HepG2 (cell line): ENCODE data around the gene CRADD. TPM values are rescaled to one million over a fixed set of nuclear protein-coding genes. Genes with fewer than 3 reads are reported as not detected.

ENCODE experiments used
- ATAC-seq: fragments of 200-7000 bp; cut with Tn5 transposase; 3 replicates; pipeline ENCODE4 v1.9.1; 2020; ENCODE audit warnings: mild to moderate bottlenecking, moderate library complexity
- BruUV-seq: library from RNA; stranded (reverse); fragments of 400-500 nt; replicated peaks from 2 replicates; lab custom pipeline; 2021; lab: Mats Ljungman, UMichigan
- CTCF ChIA-PET: fragments of 300-600 bp; formaldehyde crosslinking; extraction: SDS; loops from one replicate; lab custom pipeline; 2021; ENCODE audit warnings: low total read pairs, inconsistent platforms, low intra/inter-chr PET ratio; lab: Yijun Ruan, JAX
- POLR2A ChIA-PET: fragments of 350-600 bp; sonication (Branson Sonifier 250); formaldehyde crosslinking; loops from one replicate; lab custom pipeline; 2020; ENCODE audit warnings: antibody characterized with exemption, inconsistent platforms; lab: Yijun Ruan, JAX
- DNase-seq: peaks from one replicate; pipeline ENCODE4 v3.0.0-alpha.2; 2015; ENCODE audit warnings: low spot score
- FAIRE-seq: peaks from 3 replicates; lab custom pipeline; 2011; peaks lifted over from hg19 to GRCh38; lab: Jason Lieb, UNC
- H2AFZ ChIP-seq: one replicate; pipeline ENCODE4 v1.6.1; 2011; ENCODE audit warnings: low read length, inconsistent platforms
- H3K27ac ChIP-seq: fragments of 300-600 bp; 3 replicates; pipeline ENCODE4 v1.8.0; 2011; ENCODE audit warnings: mixed run types, mild to moderate bottlenecking, mixed read lengths, low read length, inconsistent platforms; ENCODE audit not compliant: insufficient read depth; ENCODE audit errors: extremely low read length
- H3K27me3 ChIP-seq, 2 experiments: fragments of 200-600 bp in 1 of 2; 2 replicates in 1 of 2; 3 replicates in 1 of 2; pipeline versions ENCODE4 v1.6.0 to v1.8.0; 2011; ENCODE audit warnings: low read length in 2 of 2, mild to moderate bottlenecking in 2 of 2, moderate library complexity in 2 of 2, inconsistent platforms in 1 of 2; ENCODE audit not compliant: insufficient read depth in 2 of 2, control insufficient read depth in 1 of 2
- H3K36me3 ChIP-seq, 2 experiments: fragments of 200-600 bp in 1 of 2; replicated peaks in 1 of 2; 2 replicates in 1 of 2; 3 replicates in 1 of 2; pipeline versions ENCODE4 v1.5.1 to v1.8.0; 2011; ENCODE audit warnings: low read length in 2 of 2, inconsistent platforms in 1 of 2; ENCODE audit not compliant: insufficient read depth in 2 of 2, control insufficient read depth in 1 of 2
- H3K4me1 ChIP-seq: 2 replicates; pipeline ENCODE4 v1.5.1; 2012; ENCODE audit warnings: low read length, inconsistent platforms; ENCODE audit not compliant: insufficient read depth
- H3K4me2 ChIP-seq: 2 replicates; pipeline ENCODE4 v1.6.0; 2011; ENCODE audit warnings: low read depth, low read length, inconsistent platforms
- H3K4me3 ChIP-seq, 3 experiments: fragments of 200-600 bp in 1 of 3; sonication (generic), shearing (Covaris generic) in 1 of 3; replicated peaks in 1 of 3; 2 replicates each; pipeline ENCODE4 v1.5.1; 2011 to 2016; ENCODE audit warnings: low read length in 3 of 3, inconsistent platforms in 2 of 3, low read depth in 2 of 3, mild to moderate bottlenecking in 2 of 3, control low read depth in 1 of 3, mixed read lengths in 1 of 3; ENCODE audit not compliant: insufficient read depth in 1 of 3
- H3K79me2 ChIP-seq: one replicate; pipeline ENCODE4 v1.6.1; 2011; ENCODE audit warnings: low read length, inconsistent platforms; ENCODE audit not compliant: insufficient read depth
- H3K9ac ChIP-seq: 2 replicates; pipeline ENCODE4 v1.6.0; 2011; ENCODE audit warnings: mild to moderate bottlenecking, low read depth, low read length, inconsistent platforms; ENCODE audit not compliant: insufficient read depth
- H3K9me3 ChIP-seq: 2 replicates; pipeline ENCODE4 v1.5.1; 2012; ENCODE audit warnings: mild to moderate bottlenecking, low read length
- H4K20me1 ChIP-seq: 2 replicates; pipeline ENCODE4 v1.6.0; 2011; ENCODE audit warnings: inconsistent platforms, mild to moderate bottlenecking, low read length, moderate library complexity; ENCODE audit not compliant: insufficient read depth
- AGO1 ChIP-seq: fragments of 200-400 bp; formaldehyde crosslinking; IDR thresholded peaks from 2 replicates; pipeline ENCODE4 v1.6.1; 2017; ENCODE audit warnings: mild to moderate bottlenecking, low read depth, low read length, moderate library complexity; ENCODE audit not compliant: poor library complexity, severe bottlenecking
- AGO2 ChIP-seq: fragments of 200-400 bp; formaldehyde crosslinking; optimal IDR thresholded peaks from 2 replicates; pipeline ENCODE3; 2017; ENCODE audit warnings: mild to moderate bottlenecking, low read depth, low read length, moderate library complexity
- GMEB2 ChIP-seq: IDR thresholded peaks from 2 replicates; pipeline ENCODE4 v1.6.1; 2016; ENCODE audit warnings: missing biosample characterization, missing genetic modification reagents, low read depth
- HBP1 ChIP-seq: IDR thresholded peaks from 2 replicates; pipeline ENCODE4 v1.6.1; 2016; ENCODE audit warnings: low read depth, control low read depth
- HMGA1 ChIP-seq: sonication (generic); formaldehyde crosslinking; conservative IDR thresholded peaks from 2 replicates; pipeline ENCODE4 v1.4.0; 2020; ENCODE audit warnings: missing genetic modification reagents
- NBN ChIP-seq: fragments of 450-650 bp; conservative IDR thresholded peaks from 2 replicates; pipeline ENCODE4 v1.6.1; 2017
- PATZ1 ChIP-seq: sonication (generic); formaldehyde crosslinking; IDR thresholded peaks from 2 replicates; pipeline ENCODE4 v1.4.0; 2020; ENCODE audit warnings: missing genetic modification reagents
- STAT5B ChIP-seq: sonication (generic); formaldehyde crosslinking; IDR thresholded peaks from 2 replicates; pipeline ENCODE4 v1.4.0; 2020; ENCODE audit warnings: missing genetic modification reagents
- ZUFSP ChIP-seq: sonication (generic); formaldehyde crosslinking; IDR thresholded peaks from 2 replicates; pipeline ENCODE4 v1.9.0; 2021; ENCODE audit warnings: missing genetic modification reagents, mild to moderate bottlenecking, borderline replicate concordance
- in situ Hi-C: cut with HindIII; loops from 2 replicates; pipeline ENCODE4 v1.10.0; 2017; ENCODE audit warnings: low pct_unique_long_range_greater_than_20kb; ENCODE audit not compliant: extremely low pct_ligation_motif_present
- intact Hi-C: fragments of 100-400 bp; cut with micrococcal nuclease; formaldehyde crosslinking; loops from one replicate; pipeline ENCODE4 v1.10.0; 2022; ENCODE audit not compliant: unreplicated experiment
- polyA plus RNA-seq, 8 experiments: library from polyadenylated mRNA; depleted of rRNA in 3 of 8; stranded (reverse) in 7 of 8; unstranded in 1 of 8; fragments of >200 nt; fragmentation: Illumina TruSeq in 4 of 8; extraction: Trizol in 4 of 8; gene quantifications; 2 replicates each; pipeline versions ENCODE4 v1.2.1 to v1.2.3, GENCODE V29; 2011 to 2016; ENCODE audit warnings: low read depth in 4 of 8, missing spikeins in 1 of 8, mixed read lengths in 1 of 8; ENCODE audit not compliant: insufficient read depth in 1 of 8
- total RNA-seq, 5 experiments: library from RNA; depleted of rRNA; stranded (reverse); fragments of >200 nt; fragmentation: Illumina TruSeq; extraction: Trizol; gene quantifications; 2 replicates each; pipeline ENCODE4 v1.2.3, GENCODE V29; 2016; ENCODE audit warnings: low read depth in 1 of 5

CRADD gene
- total and polyA plus RNA-seq, 2 of the 13 experiments (the other 11 are each of a cell fraction or from before 2014, with no cell fraction given): 12.4 to 18.8 TPM

GRCh38 chr12:93793983-93794382, 116.8 kb downstream of the CRADD start:
- in situ Hi-C loops: no loop called here
- no peaks in the 10 kb centered on the region for H3K79me2 ChIP-seq
- no peak for DNase-seq
- intact Hi-C loops: no loop called here
- POLR2A ChIA-PET: no interaction called here
- H2AFZ ChIP-seq: no peak overlapping the region
- no peak overlapping the region for H3K4me3 ChIP-seq
- H3K27me3 ChIP-seq: no peaks in the 10 kb centered on the region
- CTCF ChIA-PET: no interaction called here
- no peak overlapping the region for H3K9ac ChIP-seq
- no peaks in the 10 kb centered on the region for H3K36me3 ChIP-seq
- BruUV-seq: no TSS peak
- no peak overlapping the region for H3K27ac ChIP-seq
- H3K4me1 ChIP-seq: peaks cover 14% of the 10 kb centered on the region
- H4K20me1 ChIP-seq: no peaks in the 10 kb centered on the region
- no peaks in the 10 kb centered on the region for H3K9me3 ChIP-seq
- ATAC-seq: no peak
- no peak for FAIRE-seq
- H3K4me2 ChIP-seq: no peak overlapping the region
- TF ChIP-seq AGO2: no peak
- TF ChIP-seq NBN: no peak
- TF ChIP-seq ZUFSP: no peak
- TF ChIP-seq HBP1 (CRISPR knock-in tag): no peak
- TF ChIP-seq AGO1: no peak
- no peak for TF ChIP-seq STAT5B (CRISPR knock-in tag)
- TF ChIP-seq PATZ1 (CRISPR knock-in tag): no peak
- no peak for TF ChIP-seq HMGA1 (CRISPR knock-in tag)
- no peak for TF ChIP-seq GMEB2 (CRISPR knock-in tag)
